ENCODE data around the gene SSR1.

Gene SSR1

GRCh38 chr6:7255918-7256317 is 57.1 kb downstream of the SSR1 start:
- no peak overlapping the region for H3K4me3 ChIP-seq (ENCODE audit: low read depth, low read length)
- no peak for DNase-seq (ENCODE audit: low read depth, low spot score)
- ChIA-PET POLR2A (no interaction called here), CTCF (interaction anchor here (0.8 to 3.4 kb wide), 4 partner anchors 9 to 497 kb away, joined by 3 to 23 read pairs (median 3); no protein-coding TSS in a partner anchor)
- no peak for TF ChIP-seq CTCF (IDR thresholded peaks at IDR 0.05; ENCODE audit: insufficient read depth, low read length, missing control alignments)

- ChIA-PET CTCF (interaction anchor here (0.8 to 3.4 kb wide), 4 partner anchors 8 to 496 kb away, joined by 3 to 23 read pairs (median 3); no protein-coding TSS in a partner anchor), POLR2A (interaction anchor here (1.0 kb wide), 1 partner anchor 7 kb away, joined by 3 read pairs; no protein-coding TSS in a partner anchor)
- TF ChIP-seq CTCF (IDR thresholded peaks at IDR 0.05; ENCODE audit: insufficient read depth, low read length, missing control alignments) = no peak
- no peak for DNase-seq (ENCODE audit: low read depth, low spot score)
- no peak overlapping the region for H3K4me3 ChIP-seq (ENCODE audit: low read depth, low read length)
These were observed 57.8 kb downstream of the SSR1 start for GRCh38 chr6:7254980-7255835.

GRCh38 chr6:7252390-7252789 is 60.6 kb downstream of the SSR1 start:
- POLR2A ChIA-PET = no interaction called here
- no peak overlapping the region for H3K4me3 ChIP-seq (ENCODE audit: low read depth, low read length)
- TF ChIP-seq CTCF (IDR thresholded peaks at IDR 0.05; ENCODE audit: insufficient read depth, low read length, missing control alignments) = no peak
- no peak for DNase-seq (ENCODE audit: low read depth, low spot score)
- CTCF ChIA-PET = interaction anchor here (1.1 to 3.5 kb wide), 8 partner anchors 9 to 576 kb away, joined by 3 to 25 read pairs (median 4); no protein-coding TSS in a partner anchor

GRCh38 chr6:7251646-7252260 is 61.2 kb downstream of the SSR1 start:
- H3K4me3 ChIP-seq (ENCODE audit: low read depth, low read length) = no peak overlapping the region
- no peak for DNase-seq (ENCODE audit: low read depth, low spot score)
- POLR2A ChIA-PET = no interaction called here
- no peak for TF ChIP-seq CTCF (IDR thresholded peaks at IDR 0.05; ENCODE audit: insufficient read depth, low read length, missing control alignments)
- CTCF ChIA-PET = interaction anchor here (1.2 to 3.5 kb wide), 7 partner anchors 9 to 575 kb away, joined by 3 to 25 read pairs (median 4); no protein-coding TSS in a partner anchor

- no peak for DNase-seq (ENCODE audit: low read depth, low spot score)
- H3K4me3 ChIP-seq (ENCODE audit: low read depth, low read length) = no peak overlapping the region
- ChIA-PET CTCF (interaction anchor here (0.7 to 3.5 kb wide), 6 partner anchors 8 to 574 kb away, joined by 3 to 25 read pairs (median 4); no protein-coding TSS in a partner anchor), POLR2A (no interaction called here)
- TF ChIP-seq CTCF (IDR thresholded peaks at IDR 0.05; ENCODE audit: insufficient read depth, low read length, missing control alignments) = no peak
These were observed 62.2 kb downstream of the SSR1 start for GRCh38 chr6:7250812-7251211.
